Keratinocyte (primary cell): ENCODE results near the gene ALKAL2. TPM values are rescaled to one million over a fixed set of nuclear protein-coding genes. Genes with fewer than 3 reads are reported as not detected.
A peak's percentile ranks its signal among the peaks of the same experiment; 100 is the strongest.

ENCODE experiments used
- DNase-seq: peaks from one replicate; pipeline ENCODE4 v3.0.0-alpha.2; 2011; ENCODE audit warnings: low read depth, missing footprints, low spot score
- FAIRE-seq: peaks from 2 replicates; lab custom pipeline; 2011; peaks lifted over from hg19 to GRCh38; lab: Jason Lieb, UNC
- H2AFZ ChIP-seq: 2 replicates; pipeline ENCODE4 v1.6.0; 2012; ENCODE audit warnings: low read length, control low read depth, inconsistent platforms; ENCODE audit not compliant: control insufficient read depth
- H3K27ac ChIP-seq: 2 replicates; pipeline ENCODE4 v1.5.1; 2011; ENCODE audit warnings: low read length; ENCODE audit not compliant: control insufficient read depth, insufficient read depth
- H3K27me3 ChIP-seq: 3 replicates; pipeline ENCODE4 v1.6.0; 2011; ENCODE audit warnings: low read length; ENCODE audit not compliant: control insufficient read depth, insufficient read depth; ENCODE audit errors: extremely low read depth
- H3K36me3 ChIP-seq, 2 experiments: 2 replicates in 1 of 2; 3 replicates in 1 of 2; pipeline ENCODE4 v1.5.1; 2011; ENCODE audit warnings: low read length in 2 of 2, mild to moderate bottlenecking in 1 of 2; ENCODE audit not compliant: control insufficient read depth in 2 of 2, insufficient read depth in 2 of 2; ENCODE audit errors: extremely low read depth in 1 of 2
- H3K4me1 ChIP-seq: 3 replicates; pipeline ENCODE4 v1.5.1; 2011; ENCODE audit warnings: low read length; ENCODE audit not compliant: control insufficient read depth, insufficient read depth; ENCODE audit errors: extremely low read depth
- H3K4me2 ChIP-seq: 3 replicates; pipeline ENCODE4 v1.6.0; 2011; ENCODE audit warnings: low read depth, low read length; ENCODE audit not compliant: control insufficient read depth, insufficient read depth; ENCODE audit errors: extremely low read depth
- H3K4me3 ChIP-seq, 3 experiments: fragments of 200-600 bp in 1 of 3; sonication (generic) in 1 of 3; 2 replicates in 2 of 3; 3 replicates in 1 of 3; pipeline ENCODE4 v1.5.1; 2011 to 2016; ENCODE audit warnings: low read length in 3 of 3, mild to moderate bottlenecking in 3 of 3, control low read depth in 2 of 3, inconsistent platforms in 1 of 3, low read depth in 1 of 3, mixed read lengths in 1 of 3, mixed run types in 1 of 3, moderate library complexity in 1 of 3; ENCODE audit not compliant: control insufficient read depth in 2 of 3, insufficient read depth in 2 of 3; ENCODE audit errors: extremely low read depth in 1 of 3
- H3K79me2 ChIP-seq: 2 replicates; pipeline ENCODE4 v1.6.0; 2012; ENCODE audit warnings: low read length; ENCODE audit not compliant: control insufficient read depth, insufficient read depth
- H3K9ac ChIP-seq: 3 replicates; pipeline ENCODE4 v1.6.0; 2011; ENCODE audit warnings: low read length; ENCODE audit not compliant: control insufficient read depth, insufficient read depth; ENCODE audit errors: extremely low read depth
- H3K9me1 ChIP-seq: 3 replicates; pipeline ENCODE4 v1.6.0; 2011; ENCODE audit warnings: low read length; ENCODE audit not compliant: control insufficient read depth, insufficient read depth; ENCODE audit errors: extremely low read depth
- H3K9me3 ChIP-seq: 2 replicates; pipeline ENCODE4 v1.5.1; 2012; ENCODE audit warnings: low read depth, low read length; ENCODE audit not compliant: control insufficient read depth
- H4K20me1 ChIP-seq: 3 replicates; pipeline ENCODE4 v1.6.0; 2011; ENCODE audit warnings: low read length; ENCODE audit not compliant: control insufficient read depth, insufficient read depth; ENCODE audit errors: extremely low read depth
- CTCF ChIP-seq, 3 experiments: IDR thresholded peaks in 1 of 3; conservative IDR thresholded peaks in 1 of 3; optimal IDR thresholded peaks in 1 of 3; 2 replicates in 2 of 3; 3 replicates in 1 of 3; pipeline versions ENCODE3 to v1.5.1; 2011; ENCODE audit warnings: low read length in 3 of 3, mild to moderate bottlenecking in 3 of 3, moderate library complexity in 2 of 3, control low read depth in 1 of 3, inconsistent platforms in 1 of 3; ENCODE audit not compliant: insufficient read depth in 2 of 3; ENCODE audit errors: extremely low read depth in 1 of 3
- EZH2 ChIP-seq: IDR thresholded peaks from one replicate; pipeline ENCODE4 v1.6.1; 2012; ENCODE audit warnings: inconsistent platforms, mild to moderate bottlenecking, low read length, moderate library complexity
- dilution Hi-C: fragments of 300-500 bp; cut with MboI; formaldehyde crosslinking; loops from one replicate; pipeline ENCODE4 v1.7.0; 2020; ENCODE audit warnings: low sequenced_read_pairs; ENCODE audit not compliant: extremely low pct_ligation_motif_present
- polyA plus RNA-seq, 5 experiments: library from polyadenylated mRNA; depleted of rRNA in 3 of 5; stranded (reverse) in 3 of 5; stranded (forward) in 1 of 5; unstranded in 1 of 5; fragments of >200 nt; gene quantifications; 1 replicate in 1 of 5; 2 replicates in 3 of 5; 3 replicates in 1 of 5; pipeline versions ENCODE4 v1.2.1 to v1.2.3, GENCODE V29; 2011 to 2012; ENCODE audit warnings: missing spikeins in 2 of 5, low read depth in 1 of 5, low replicate concordance in 1 of 5

The ALKAL2 gene
- polyA plus RNA-seq, 1 donor (not counting 4 experiments of a cell fraction or from before 2014, with no cell fraction given): not detected

- Histone ChIP-seq H3K36me3 (no peaks in the 10 kb centered on the region), H3K4me2 (no peak overlapping the region), H3K4me3 (no peak overlapping the region), H2AFZ (no peak overlapping the region), H3K9ac (no peak overlapping the region), H3K27me3 (no peaks in the 10 kb centered on the region), H3K9me1 (no peaks in the 10 kb centered on the region), H3K9me3 (no peaks in the 10 kb centered on the region), H3K4me1 (peaks cover 3% of the 10 kb centered on the region), H3K27ac (no peak overlapping the region), H3K79me2 (no peaks in the 10 kb centered on the region), H4K20me1 (no peaks in the 10 kb centered on the region)
- dilution Hi-C loops: no loop called here
- FAIRE-seq (no peak), DNase-seq (no peak)
- no peak for TF ChIP-seq CTCF (optimal IDR thresholded peaks at IDR 0.05 in 1 of 3, IDR thresholded peaks at IDR 0.05 in 1 of 3, conservative IDR thresholded peaks at IDR 0.05 in 1 of 3; ENCODE audit: extremely low read depth in 1 of 3, insufficient read depth in 2 of 3, low read length in 3 of 3)
- no peak for TF ChIP-seq EZH2
Observed at GRCh38 chr2:319059-319600, 31.2 kb upstream of the ALKAL2 start.

GRCh38 chr2:317501-318424, 29.9 kb upstream of the ALKAL2 start:
- Histone ChIP-seq H3K79me2 (no peaks in the 10 kb centered on the region), H4K20me1 (no peaks in the 10 kb centered on the region), H3K9ac (no peak overlapping the region), H3K27me3 (no peaks in the 10 kb centered on the region), H3K4me1 (peaks cover 3% of the 10 kb centered on the region), H3K4me3 (no peak overlapping the region), H3K9me1 (no peaks in the 10 kb centered on the region), H3K9me3 (no peaks in the 10 kb centered on the region), H2AFZ (no peak overlapping the region), H3K4me2 (peak overlapping the region; percentile 43), H3K36me3 (no peaks in the 10 kb centered on the region), H3K27ac (no peak overlapping the region)
- no peak for FAIRE-seq
- dilution Hi-C loops: no loop called here
- DNase-seq: no peak
- TF ChIP-seq CTCF (optimal IDR thresholded peaks at IDR 0.05 in 1 of 3, IDR thresholded peaks at IDR 0.05 in 1 of 3, conservative IDR thresholded peaks at IDR 0.05 in 1 of 3; ENCODE audit: extremely low read depth in 1 of 3, insufficient read depth in 2 of 3, low read length in 3 of 3): no peak
- no peak for TF ChIP-seq EZH2
